Neutrophil (primary cell): ENCODE data around the gene C1orf167.

Source experiments
- H3K27ac ChIP-seq: fragments of 200-600 bp; sonication (generic); 2 replicates; pipeline ENCODE4 v1.5.1; 2016; ENCODE audit warnings: mild to moderate bottlenecking, moderate library complexity
- H3K27me3 ChIP-seq: fragments of 200-600 bp; sonication (generic); 2 replicates; pipeline ENCODE4 v1.6.0; 2016; ENCODE audit warnings: mild to moderate bottlenecking
- H3K36me3 ChIP-seq: fragments of 200-600 bp; sonication (generic); 2 replicates; pipeline ENCODE4 v1.5.1; 2017
- H3K4me1 ChIP-seq, 2 experiments: fragments of 200-600 bp in 1 of 2; sonication (generic) in 1 of 2; 1 replicate in 1 of 2; 2 replicates in 1 of 2; pipeline versions ENCODE4 v1.5.1 to v1.6.1; 2013 to 2016; ENCODE audit warnings: low read depth in 1 of 2, low read length in 1 of 2, mild to moderate bottlenecking in 1 of 2, moderate library complexity in 1 of 2; ENCODE audit not compliant: control insufficient read depth in 1 of 2, insufficient read depth in 1 of 2
- H3K4me3 ChIP-seq, 2 experiments: fragments of 200-600 bp in 1 of 2; sonication (generic) in 1 of 2; 1 replicate in 1 of 2; 2 replicates in 1 of 2; pipeline ENCODE4 v1.5.1; 2013 to 2016; ENCODE audit warnings: low read depth in 1 of 2, low read length in 1 of 2, mild to moderate bottlenecking in 1 of 2, moderate library complexity in 1 of 2
- H3K9me3 ChIP-seq: fragments of 200-600 bp; sonication (generic); 2 replicates; pipeline ENCODE4 v1.5.1; 2016
- TF ChIP-seq, protein P1 (sequence below): fragments of 200-600 bp; sonication (generic); IDR thresholded peaks from 2 replicates; pipeline ENCODE4 v1.5.1; 2016; ENCODE audit warnings: antibody characterized with exemption

The C1orf167 gene

GRCh38 chr1:11741919-11742558, 20.0 kb upstream of the C1orf167 start:
- H3K27ac ChIP-seq: peak overlapping the region; percentile 98
- peak overlapping the region; percentile 97 to 98 for H3K4me3 ChIP-seq
- peaks cover 74 to 94% of the 10 kb centered on the region in 2 experiments for H3K4me1 ChIP-seq
- no peaks in the 10 kb centered on the region for H3K27me3 ChIP-seq
- TF ChIP-seq, protein P1, sequence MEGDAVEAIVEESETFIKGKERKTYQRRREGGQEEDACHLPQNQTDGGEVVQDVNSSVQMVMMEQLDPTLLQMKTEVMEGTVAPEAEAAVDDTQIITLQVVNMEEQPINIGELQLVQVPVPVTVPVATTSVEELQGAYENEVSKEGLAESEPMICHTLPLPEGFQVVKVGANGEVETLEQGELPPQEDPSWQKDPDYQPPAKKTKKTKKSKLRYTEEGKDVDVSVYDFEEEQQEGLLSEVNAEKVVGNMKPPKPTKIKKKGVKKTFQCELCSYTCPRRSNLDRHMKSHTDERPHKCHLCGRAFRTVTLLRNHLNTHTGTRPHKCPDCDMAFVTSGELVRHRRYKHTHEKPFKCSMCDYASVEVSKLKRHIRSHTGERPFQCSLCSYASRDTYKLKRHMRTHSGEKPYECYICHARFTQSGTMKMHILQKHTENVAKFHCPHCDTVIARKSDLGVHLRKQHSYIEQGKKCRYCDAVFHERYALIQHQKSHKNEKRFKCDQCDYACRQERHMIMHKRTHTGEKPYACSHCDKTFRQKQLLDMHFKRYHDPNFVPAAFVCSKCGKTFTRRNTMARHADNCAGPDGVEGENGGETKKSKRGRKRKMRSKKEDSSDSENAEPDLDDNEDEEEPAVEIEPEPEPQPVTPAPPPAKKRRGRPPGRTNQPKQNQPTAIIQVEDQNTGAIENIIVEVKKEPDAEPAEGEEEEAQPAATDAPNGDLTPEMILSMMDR: no peak
- peaks cover 36% of the 10 kb centered on the region for H3K36me3 ChIP-seq
- H3K9me3 ChIP-seq: no peaks in the 10 kb centered on the region

- Histone ChIP-seq H3K9me3 (no peaks in the 10 kb centered on the region), H3K27me3 (no peaks in the 10 kb centered on the region), H3K4me3 (no peak overlapping the region), H3K4me1 (peaks cover 63 to 81% of the 10 kb centered on the region in 2 experiments), H3K27ac (peak overlapping the region; percentile 42), H3K36me3 (peaks cover 59% of the 10 kb centered on the region)
- TF ChIP-seq, protein P1: no peak
These were observed 17.7 kb upstream of the C1orf167 start for GRCh38 chr1:11744287-11744686.

DNA sequence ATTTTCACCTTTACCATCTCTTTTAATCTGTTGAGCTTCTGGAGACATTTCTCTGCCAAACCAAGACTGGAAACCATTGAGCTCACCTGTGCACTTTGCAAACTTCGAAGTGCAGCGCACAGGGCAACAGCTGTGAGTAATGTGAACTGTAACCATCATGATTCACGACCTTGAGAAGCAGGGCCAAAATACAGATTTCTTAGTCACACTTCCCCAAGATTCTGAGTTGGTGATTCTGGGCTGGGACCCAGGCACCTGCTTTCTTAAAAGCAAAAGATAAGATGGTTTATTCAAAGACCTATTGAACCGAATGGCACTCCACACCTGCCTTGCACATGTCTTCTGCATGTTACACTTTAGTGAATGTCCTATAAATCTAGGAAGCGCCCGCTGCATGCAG, 15.9 kb upstream of the C1orf167 start:
- Histone ChIP-seq H3K4me1 (peaks cover 47 to 65% of the 10 kb centered on the region in 2 experiments), H3K9me3 (no peaks in the 10 kb centered on the region), H3K36me3 (peaks cover 77% of the 10 kb centered on the region), H3K27ac (peak overlapping the region; percentile 72), H3K4me3 (no peak overlapping the region), H3K27me3 (no peaks in the 10 kb centered on the region)
- TF ChIP-seq, protein P1: no peak

- H3K27ac ChIP-seq: peak overlapping the region; percentile 72
- H3K9me3 ChIP-seq: no peaks in the 10 kb centered on the region
- H3K4me3 ChIP-seq: no peak overlapping the region
- TF ChIP-seq, protein P1: no peak
- H3K4me1 ChIP-seq: peaks cover 38 to 56% of the 10 kb centered on the region in 2 experiments
- H3K27me3 ChIP-seq: no peaks in the 10 kb centered on the region
- peaks cover 84% of the 10 kb centered on the region for H3K36me3 ChIP-seq
These were observed 15.1 kb upstream of the C1orf167 start for GRCh38 chr1:11746795-11747487.

- no peaks in the 10 kb centered on the region for H3K9me3 ChIP-seq
- peak overlapping the region; percentile 72 for H3K27ac ChIP-seq
- TF ChIP-seq, protein P1: no peak
- peaks cover 89% of the 10 kb centered on the region for H3K36me3 ChIP-seq
- H3K4me1 ChIP-seq: peaks cover 29 to 41% of the 10 kb centered on the region in 2 experiments
- peak overlapping the region in 1 of 2 experiments; percentile 36 for H3K4me3 ChIP-seq
- H3K27me3 ChIP-seq: no peaks in the 10 kb centered on the region
These were observed 13.4 kb upstream of the C1orf167 start for GRCh38 chr1:11748294-11749202.
